GM12873 (cell line): ENCODE data around the gene CRELD2.

Source experiments
- TF ChIP-seq, protein P1 (sequence below): IDR thresholded peaks from 2 replicates; pipeline ENCODE4 v1.5.1; 2012; ENCODE audit warnings: low read depth, mild to moderate bottlenecking, moderate library complexity, low read length, control low read depth; ENCODE audit not compliant: insufficient read depth; ENCODE audit errors: missing control alignments

CRELD2 gene, protein sequence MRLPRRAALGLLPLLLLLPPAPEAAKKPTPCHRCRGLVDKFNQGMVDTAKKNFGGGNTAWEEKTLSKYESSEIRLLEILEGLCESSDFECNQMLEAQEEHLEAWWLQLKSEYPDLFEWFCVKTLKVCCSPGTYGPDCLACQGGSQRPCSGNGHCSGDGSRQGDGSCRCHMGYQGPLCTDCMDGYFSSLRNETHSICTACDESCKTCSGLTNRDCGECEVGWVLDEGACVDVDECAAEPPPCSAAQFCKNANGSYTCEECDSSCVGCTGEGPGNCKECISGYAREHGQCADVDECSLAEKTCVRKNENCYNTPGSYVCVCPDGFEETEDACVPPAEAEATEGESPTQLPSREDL

DNA sequence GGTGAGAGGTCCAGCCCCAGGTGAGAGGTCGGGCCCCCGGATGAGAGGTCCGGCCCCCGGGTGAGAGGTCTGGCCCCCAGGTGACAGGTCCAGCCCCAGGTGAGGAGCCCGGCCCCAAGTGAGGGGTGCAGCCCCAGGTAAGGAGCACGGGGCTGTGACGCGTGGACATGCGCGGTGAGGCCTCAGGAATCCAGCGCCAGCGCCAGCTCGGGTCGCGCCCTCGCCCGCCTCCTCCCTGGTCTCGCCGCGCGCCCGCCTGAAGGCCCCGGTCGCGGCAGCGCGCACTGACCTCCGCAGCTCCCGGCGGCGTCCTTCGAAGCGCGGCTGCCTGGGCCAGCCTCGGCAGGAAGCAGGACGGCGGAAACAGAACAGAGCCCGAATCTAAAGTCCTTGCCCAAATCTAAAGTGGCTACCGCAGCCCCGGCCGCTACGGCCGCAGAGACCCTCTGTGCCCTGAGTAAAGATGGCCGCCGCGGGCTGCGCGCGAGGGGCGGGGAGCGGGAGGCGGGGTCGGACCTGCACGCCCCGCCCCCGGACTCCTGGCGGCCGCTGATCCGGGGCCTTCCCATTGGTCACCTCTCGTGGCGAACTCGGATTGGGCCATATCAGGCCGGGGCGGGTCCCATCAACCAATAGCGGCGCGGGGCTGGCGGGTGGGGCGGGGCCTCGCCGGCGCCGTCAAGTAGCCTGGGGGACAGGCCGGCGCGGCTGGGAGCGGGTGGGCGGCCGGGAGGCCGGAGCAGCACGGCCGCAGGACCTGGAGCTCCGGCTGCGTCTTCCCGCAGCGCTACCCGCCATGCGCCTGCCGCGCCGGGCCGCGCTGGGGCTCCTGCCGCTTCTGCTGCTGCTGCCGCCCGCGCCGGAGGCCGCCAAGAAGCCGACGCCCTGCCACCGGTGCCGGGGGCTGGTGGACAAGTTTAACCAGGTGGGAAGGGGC lies at the start of gene CRELD2, which contains the start of gene ALG12:
CRELD2 (plus strand) TSS at position 661 of the 937 bp plus-strand sequence; CDS start at position 797, 136 bp downstream.
ALG12 (minus strand) TSS at position 465 of the 937 bp plus-strand sequence. CDS start 4,673 bp downstream, outside the sequence.
- TF ChIP-seq, protein P1, sequence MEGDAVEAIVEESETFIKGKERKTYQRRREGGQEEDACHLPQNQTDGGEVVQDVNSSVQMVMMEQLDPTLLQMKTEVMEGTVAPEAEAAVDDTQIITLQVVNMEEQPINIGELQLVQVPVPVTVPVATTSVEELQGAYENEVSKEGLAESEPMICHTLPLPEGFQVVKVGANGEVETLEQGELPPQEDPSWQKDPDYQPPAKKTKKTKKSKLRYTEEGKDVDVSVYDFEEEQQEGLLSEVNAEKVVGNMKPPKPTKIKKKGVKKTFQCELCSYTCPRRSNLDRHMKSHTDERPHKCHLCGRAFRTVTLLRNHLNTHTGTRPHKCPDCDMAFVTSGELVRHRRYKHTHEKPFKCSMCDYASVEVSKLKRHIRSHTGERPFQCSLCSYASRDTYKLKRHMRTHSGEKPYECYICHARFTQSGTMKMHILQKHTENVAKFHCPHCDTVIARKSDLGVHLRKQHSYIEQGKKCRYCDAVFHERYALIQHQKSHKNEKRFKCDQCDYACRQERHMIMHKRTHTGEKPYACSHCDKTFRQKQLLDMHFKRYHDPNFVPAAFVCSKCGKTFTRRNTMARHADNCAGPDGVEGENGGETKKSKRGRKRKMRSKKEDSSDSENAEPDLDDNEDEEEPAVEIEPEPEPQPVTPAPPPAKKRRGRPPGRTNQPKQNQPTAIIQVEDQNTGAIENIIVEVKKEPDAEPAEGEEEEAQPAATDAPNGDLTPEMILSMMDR = no peak

DNA sequence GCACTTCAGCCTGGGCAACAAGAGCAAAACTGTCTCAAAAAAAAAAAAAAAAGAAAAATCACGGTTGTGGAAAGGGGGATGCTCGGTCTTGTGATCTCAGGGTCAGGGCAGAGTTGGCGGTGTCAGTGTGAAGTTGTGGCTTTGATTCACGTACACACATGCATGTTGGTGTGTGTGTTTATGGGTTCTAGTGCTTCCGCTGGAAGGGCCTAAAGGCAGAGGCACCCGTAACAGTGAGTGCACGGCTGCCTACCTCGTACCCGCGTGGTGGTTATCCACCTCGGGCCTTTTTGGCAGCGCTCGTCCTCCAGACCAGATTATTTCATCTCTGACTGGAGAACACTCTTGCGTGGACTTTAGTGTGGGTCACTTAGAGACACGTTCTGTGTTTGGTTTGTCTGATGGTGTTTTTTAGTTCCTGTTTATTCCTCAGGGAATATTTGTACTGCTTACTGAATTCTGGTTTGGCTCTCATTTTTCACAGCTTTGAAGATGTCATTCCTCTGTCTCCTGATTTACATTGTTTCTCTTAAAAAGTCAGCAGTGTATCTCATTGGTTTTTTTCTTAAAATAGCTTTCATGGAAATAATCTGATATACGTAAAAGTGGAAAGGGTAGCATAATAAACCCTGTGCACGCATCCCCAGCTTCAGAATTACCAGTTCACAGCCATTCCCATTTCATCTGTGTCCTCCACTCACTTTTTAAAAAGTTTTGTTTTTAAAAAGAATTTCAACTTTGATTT lies 49.2 kb upstream of the CRELD2 start:
- TF ChIP-seq, protein P1 = no peak

DNA sequence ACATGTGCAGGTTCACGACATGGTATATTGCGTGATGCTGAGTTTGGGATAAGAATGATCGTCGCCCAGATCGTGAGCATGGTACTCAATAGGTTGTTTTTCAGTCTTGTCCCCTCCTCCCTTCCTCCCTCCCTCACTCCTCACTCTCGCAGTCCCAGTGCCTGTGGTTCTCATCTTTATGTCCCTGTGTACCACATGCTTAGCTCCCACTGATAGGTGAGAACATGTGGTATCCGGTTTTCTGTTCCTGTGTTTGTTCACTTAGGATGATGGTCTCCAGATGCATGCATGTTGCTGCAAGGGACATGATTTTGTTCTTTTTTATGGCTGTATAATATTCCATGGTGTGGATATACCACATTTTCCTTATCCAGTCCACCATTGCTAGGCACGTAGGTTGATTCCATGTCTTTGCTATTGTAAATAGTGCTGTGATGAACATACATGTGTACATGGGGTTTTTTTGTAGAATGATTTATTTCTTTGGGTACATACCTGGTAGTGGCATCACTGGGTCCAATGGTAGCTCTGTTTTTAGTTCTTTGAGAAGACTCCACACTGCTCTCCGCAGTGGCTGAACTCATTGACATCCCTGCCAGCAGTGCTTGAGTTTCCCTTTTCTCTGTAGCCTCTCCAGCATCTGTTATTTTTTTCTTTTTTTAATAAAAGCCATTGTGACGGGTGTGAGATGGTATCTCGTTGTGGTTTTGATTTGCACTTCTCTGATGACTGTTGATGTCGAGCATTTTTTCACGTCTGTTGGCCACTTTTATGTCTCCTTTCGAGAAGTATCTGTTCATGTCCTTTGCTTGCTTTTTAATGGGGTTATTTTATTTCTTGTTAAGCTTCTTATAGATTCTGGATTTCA lies 48.4 kb upstream of the CRELD2 start:
- TF ChIP-seq, protein P1 = no peak

DNA sequence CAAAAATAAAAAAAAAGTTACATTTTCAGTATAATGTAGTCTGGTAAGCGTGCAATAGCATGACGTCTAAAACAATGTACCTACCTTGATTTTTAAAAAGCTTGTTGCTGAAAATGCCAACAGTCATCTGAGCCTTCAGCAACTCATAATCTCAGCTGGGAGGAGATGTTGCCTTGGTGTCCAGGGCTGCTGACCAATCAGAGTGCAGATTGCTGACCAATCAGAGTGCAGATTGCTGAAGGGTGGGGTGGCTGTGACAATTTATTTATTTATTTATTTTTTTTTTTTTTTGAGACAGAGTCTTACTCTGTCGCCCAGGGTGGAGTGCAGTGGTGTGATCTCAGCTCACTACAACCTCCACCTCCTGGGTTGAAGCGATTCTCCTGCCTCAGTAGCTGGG lies 47.0 kb upstream of the CRELD2 start:
- TF ChIP-seq, protein P1 = no peak

DNA sequence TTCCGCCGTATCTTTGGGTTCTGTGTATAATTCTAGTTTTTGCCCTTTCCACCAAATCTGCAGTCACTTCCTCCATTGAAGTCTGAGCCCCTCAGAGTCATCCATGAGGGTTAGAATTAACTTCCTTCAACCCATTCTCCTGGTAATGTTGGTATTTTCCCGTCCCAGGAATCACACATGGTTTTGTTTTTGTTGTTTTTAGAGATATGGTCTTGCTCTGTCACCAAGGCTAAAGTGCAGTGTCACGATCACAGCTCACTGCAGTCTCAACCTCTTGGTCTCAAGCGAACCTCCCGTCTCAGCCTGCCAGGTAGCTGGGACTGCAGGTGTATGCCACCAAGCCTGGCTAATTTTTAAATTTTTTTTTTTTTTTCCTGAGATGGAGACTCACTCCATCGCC lies 46.1 kb upstream of the CRELD2 start:
- TF ChIP-seq, protein P1 = no peak

DNA sequence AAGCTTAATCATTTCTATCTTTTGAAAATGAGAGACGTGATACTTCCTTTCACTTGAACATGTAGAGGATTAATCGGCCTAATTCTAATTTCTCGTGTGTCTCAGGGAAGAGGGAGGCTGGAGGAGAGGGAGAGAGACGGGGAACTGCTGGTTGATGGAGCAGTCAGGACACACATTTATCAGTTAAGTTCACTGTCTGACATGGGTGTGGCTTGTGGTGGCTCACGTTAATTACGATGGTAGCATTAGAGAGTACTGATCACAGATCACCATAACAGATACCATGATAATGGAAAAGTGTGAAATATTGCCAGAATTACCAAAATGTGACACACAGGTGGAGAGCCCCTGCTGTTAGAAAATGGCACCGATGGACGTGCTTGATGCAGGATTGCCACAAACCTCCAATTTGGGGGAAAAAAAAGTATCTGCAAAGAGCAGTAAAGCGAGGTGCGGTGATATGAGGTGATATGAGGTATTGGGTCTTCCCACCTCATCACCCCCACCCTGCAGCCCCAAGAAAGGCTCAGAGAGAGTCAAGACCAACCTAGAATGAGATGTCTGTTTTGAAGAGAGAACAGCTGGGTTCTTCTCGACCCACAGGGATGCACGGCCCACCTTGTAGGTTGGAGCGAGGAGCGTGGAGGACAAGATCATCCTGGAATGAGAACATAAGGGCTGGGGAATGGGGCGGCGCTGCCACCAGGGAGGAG lies 45.0 kb upstream of the CRELD2 start:
- TF ChIP-seq, protein P1 = no peak
